B cell (primary cell): ENCODE data around the gene NEUROG1. TPM values are rescaled to one million over a fixed set of nuclear protein-coding genes. Genes with fewer than 3 reads are reported as not detected.

Source experiments
- ATAC-seq: fragments of 200-7000 bp; cut with Tn5 transposase; one replicate; pipeline ENCODE4 v1.10.0; 2021; ENCODE audit warnings: low read depth, mild to moderate bottlenecking, moderate number of reproducible peaks, moderate library complexity
- CTCF ChIA-PET: fragments of 350-600 bp; sonication (Branson Sonifier 250); formaldehyde crosslinking; loops from one replicate; lab custom pipeline; 2021; ENCODE audit warnings: antibody characterized with exemption, inconsistent platforms; lab: Charles Lee
- POLR2A ChIA-PET: fragments of 350-600 bp; sonication (Branson Sonifier 250); formaldehyde crosslinking; loops from one replicate; lab custom pipeline; 2021; ENCODE audit warnings: antibody characterized with exemption; lab: Charles Lee
- DNase-seq: peaks from one replicate; pipeline ENCODE4 v3.0.0; 2013
- H2AFZ ChIP-seq: 2 replicates; pipeline ENCODE4 v1.6.1; 2012; ENCODE audit warnings: mild to moderate bottlenecking, low read depth, low read length; ENCODE audit not compliant: insufficient read depth, poor library complexity, severe bottlenecking
- H3K27ac ChIP-seq, 2 donors: 1 replicate in 1 of 2; 2 replicates in 1 of 2; pipeline ENCODE4 v1.5.1; 2012 to 2013; ENCODE audit warnings: low read length in 2 of 2, mild to moderate bottlenecking in 2 of 2, moderate library complexity in 1 of 2
- H3K27me3 ChIP-seq, 4 experiments: fragments of 200-600 bp in 1 of 4; sonication (generic) in 1 of 4; replicated peaks in 1 of 4; 1 replicate in 2 of 4; 2 replicates in 2 of 4; pipeline versions ENCODE4 v1.6.1 to v1.7.0; 2013 to 2016; ENCODE audit warnings: low read length in 3 of 4, mild to moderate bottlenecking in 2 of 4, mixed read lengths in 1 of 4, moderate library complexity in 1 of 4; ENCODE audit not compliant: insufficient read depth in 4 of 4, control insufficient read depth in 3 of 4; ENCODE audit errors: control extremely low read depth in 1 of 4
- H3K36me3 ChIP-seq, 2 experiments: replicated peaks in 1 of 2; 1 replicate in 1 of 2; 2 replicates in 1 of 2; pipeline versions ENCODE4 v1.6.1 to v1.7.1; 2013; ENCODE audit warnings: low read length in 1 of 2; ENCODE audit not compliant: insufficient read depth in 2 of 2, control insufficient read depth in 1 of 2; ENCODE audit errors: control extremely low read depth in 1 of 2, extremely low read depth in 1 of 2
- H3K4me1 ChIP-seq, 2 donors: fragments of 200-600 bp in 1 of 2; sonication (generic) in 1 of 2; 1 replicate in 1 of 2; 2 replicates in 1 of 2; pipeline versions ENCODE4 v1.5.1 to v1.6.1; 2013 to 2017; ENCODE audit warnings: low read length in 2 of 2; ENCODE audit not compliant: control insufficient read depth in 2 of 2, insufficient read depth in 2 of 2
- H3K4me2 ChIP-seq: replicated peaks from 2 replicates; pipeline ENCODE3; 2012; ENCODE audit warnings: mild to moderate bottlenecking, low read depth, low read length; ENCODE audit not compliant: poor library complexity, severe bottlenecking
- H3K4me3 ChIP-seq, 5 experiments: fragments of 200-600 bp in 1 of 5; sonication (generic) in 1 of 5; 1 replicate in 3 of 5; 2 replicates in 2 of 5; pipeline versions ENCODE4 v1.5.1 to v1.7.0; 2011 to 2016; ENCODE audit warnings: low read length in 4 of 5, mild to moderate bottlenecking in 4 of 5, low read depth in 2 of 5, control low read depth in 1 of 5, moderate library complexity in 1 of 5; ENCODE audit not compliant: insufficient read depth in 1 of 5; ENCODE audit errors: control extremely low read depth in 1 of 5, extremely low read depth in 1 of 5
- H3K79me2 ChIP-seq: fragments of 200-600 bp; sonication (generic); one replicate; pipeline ENCODE4 v1.6.0; 2016; ENCODE audit warnings: low read length; ENCODE audit not compliant: control insufficient read depth, insufficient read depth
- H3K9ac ChIP-seq: fragments of 200-600 bp; sonication (generic); 2 replicates; pipeline ENCODE4 v1.6.1; 2017; ENCODE audit warnings: mild to moderate bottlenecking, low read length, moderate library complexity
- H3K9me3 ChIP-seq, 3 donors: one replicate each; pipeline versions ENCODE4 v1.6.1 to v1.7.1; 2013; ENCODE audit warnings: low read length in 2 of 3; ENCODE audit not compliant: control insufficient read depth in 2 of 3, insufficient read depth in 1 of 3; ENCODE audit errors: control extremely low read depth in 1 of 3
- H4K20me1 ChIP-seq: 2 replicates; pipeline ENCODE4 v1.6.0; 2012; ENCODE audit warnings: mild to moderate bottlenecking, low read length; ENCODE audit not compliant: insufficient read depth, control insufficient read depth, poor library complexity, severe bottlenecking
- H3K27ac Mint-ChIP-seq: one replicate; pipeline ENCODE4 v1.8.0; 2021; ENCODE audit warnings: mixed read lengths
- H3K27me3 Mint-ChIP-seq: one replicate; pipeline ENCODE4 v1.8.0; 2021; ENCODE audit warnings: mixed read lengths
- H3K4me1 Mint-ChIP-seq: one replicate; pipeline ENCODE4 v1.8.0; 2021; ENCODE audit warnings: mixed read lengths
- H3K4me3 Mint-ChIP-seq: one replicate; pipeline ENCODE4 v1.8.0; 2021; ENCODE audit warnings: mixed read lengths
- H3K9me3 Mint-ChIP-seq: one replicate; pipeline ENCODE4 v1.8.0; 2022; ENCODE audit warnings: mixed read lengths; ENCODE audit not compliant: insufficient read depth
- CTCF ChIP-seq: fragments of 200-600 bp; IDR thresholded peaks from one replicate; pipeline ENCODE4 v1.8.0; 2022; ENCODE audit warnings: antibody characterized with exemption, mild to moderate bottlenecking
- EZH2 ChIP-seq: IDR thresholded peaks from 2 replicates; pipeline ENCODE4 v1.6.1; 2012; ENCODE audit warnings: borderline replicate concordance, low read depth, mild to moderate bottlenecking, moderate library complexity, low read length; ENCODE audit not compliant: insufficient read depth, poor library complexity, severe bottlenecking
- WGBS: methylation state at CpG from one replicate; pipeline ENCODE4 v1.1.5; 2013; ENCODE audit warnings: missing lambda C conversion rate; ENCODE audit not compliant: insufficient coverage; 5-methylcytosine and 5-hydroxymethylcytosine counted together
- intact Hi-C: fragments of 100-400 bp; cut with micrococcal nuclease; formaldehyde crosslinking; loops from one replicate; pipeline ENCODE4 v1.10.0; 2022
- polyA plus RNA-seq: library from polyadenylated mRNA; depleted of rRNA; stranded (reverse); fragments of >200 nt; gene quantifications from 2 replicates; pipeline ENCODE4 v1.2.3, GENCODE V29; 2012
- total RNA-seq, 2 donors: library from RNA; stranded (reverse); fragments of 120-200 nt in 1 of 2; gene quantifications; 1 replicate in 1 of 2; 2 replicates in 1 of 2; pipeline versions ENCODE4 v1.2.3 to v1.2.4, GENCODE V29; 2013 to 2022

NEUROG1 gene
- total and polyA plus RNA-seq, 2 donors (not counting 1 experiment from before 2014, with no cell fraction given): not detected

- no peak overlapping the region for H3K9ac ChIP-seq
- 82% methylated on average over 6 of the region's 11 CpGs for WGBS
- peaks cover 0 to 3% (median 0%) of the 10 kb centered on the region in 3 donors for H3K9me3 ChIP-seq
- no peak overlapping the region for H3K4me3 Mint-ChIP-seq
- peaks cover 51% of the 10 kb centered on the region for H3K27me3 Mint-ChIP-seq
- no peak overlapping the region for H2AFZ ChIP-seq
- ChIA-PET POLR2A (no interaction called here), CTCF (interaction anchor here (1.4 to 1.9 kb wide), 2 partner anchors 8 to 13 kb away, joined by 3 to 8 read pairs; no protein-coding TSS in a partner anchor)
- no peak overlapping the region for H3K27ac Mint-ChIP-seq
- H3K36me3 ChIP-seq: no peaks in the 10 kb centered on the region
- no peak overlapping the region for H3K4me3 ChIP-seq
- no peak overlapping the region for H3K27ac ChIP-seq
- no peak for ATAC-seq
- TF ChIP-seq EZH2: no peak
- TF ChIP-seq CTCF: no peak
- no peaks in the 10 kb centered on the region for H3K4me1 ChIP-seq
- H4K20me1 ChIP-seq: no peaks in the 10 kb centered on the region
- H3K27me3 ChIP-seq: peaks cover 0 to 22% (median 8%) of the 10 kb centered on the region in 4 experiments
- DNase-seq: no peak
- peaks cover 4% of the 10 kb centered on the region for H3K4me1 Mint-ChIP-seq
- intact Hi-C loops: no loop called here
- no peaks in the 10 kb centered on the region for H3K79me2 ChIP-seq
- no peak overlapping the region for H3K4me2 ChIP-seq
- H3K9me3 Mint-ChIP-seq: peaks cover 2% of the 10 kb centered on the region
Observed at GRCh38 chr5:135557076-135557838, 21.5 kb upstream of the NEUROG1 start.

- intact Hi-C loops: no loop called here
- Histone ChIP-seq H3K36me3 (no peaks in the 10 kb centered on the region), H3K27me3 (peaks cover 0 to 26% (median 8%) of the 10 kb centered on the region in 4 experiments), H3K9ac (no peak overlapping the region), H2AFZ (no peak overlapping the region), H3K4me1 (no peaks in the 10 kb centered on the region), H3K4me2 (no peak overlapping the region), H3K79me2 (no peaks in the 10 kb centered on the region), H3K27ac (no peak overlapping the region), H3K4me3 (no peak overlapping the region), H3K9me3 (peaks cover 0 to 3% (median 0%) of the 10 kb centered on the region in 3 donors), H4K20me1 (no peaks in the 10 kb centered on the region)
- DNase-seq (no peak), ATAC-seq (no peak)
- H3K9me3 Mint-ChIP-seq: peaks cover 2% of the 10 kb centered on the region
- H3K4me1 Mint-ChIP-seq: peaks cover 4% of the 10 kb centered on the region
- CTCF ChIA-PET: interaction anchor here (1.9 kb wide), 1 partner anchor 9 kb away, joined by 8 read pairs; no protein-coding TSS in a partner anchor
- no peak overlapping the region for H3K4me3 Mint-ChIP-seq
- TF ChIP-seq EZH2 (no peak), CTCF (no peak)
- no peak overlapping the region for H3K27ac Mint-ChIP-seq
- H3K27me3 Mint-ChIP-seq: peaks cover 57% of the 10 kb centered on the region
- WGBS: 100% methylated on average over 3 of the region's 7 CpGs
- POLR2A ChIA-PET: no interaction called here
Observed at GRCh38 chr5:135556620-135557019, 20.9 kb upstream of the NEUROG1 start.
